BE2C (cell line): ENCODE measurements around the gene PROKR1.

Experiments
- DNase-seq: peaks from one replicate; pipeline ENCODE4 v3.0.0-alpha.2; 2020
- H3K27me3 ChIP-seq: fragments of 250-450 bp; sonication (Bioruptor Pico); 2 replicates; pipeline ENCODE4 v1.5.1; 2020; ENCODE audit warnings: mild to moderate bottlenecking
- H3K36me3 ChIP-seq: fragments of 250-450 bp; sonication (Bioruptor Pico); 2 replicates; pipeline ENCODE4 v1.5.1; 2020; ENCODE audit warnings: mild to moderate bottlenecking
- H3K4me1 ChIP-seq: fragments of 250-450 bp; sonication (Bioruptor Pico); 2 replicates; pipeline ENCODE4 v1.5.1; 2020
- H3K4me3 ChIP-seq: 2 replicates; pipeline ENCODE4 v1.5.1; 2011; ENCODE audit warnings: low read depth, low read length
- H3K9me3 ChIP-seq: fragments of 250-450 bp; sonication (Bioruptor Pico); 2 replicates; pipeline ENCODE4 v1.5.1; 2020
- TF ChIP-seq, protein P1 (sequence below): IDR thresholded peaks from 2 replicates; pipeline ENCODE4 v1.5.1; 2012; ENCODE audit warnings: mild to moderate bottlenecking, low read depth, low read length

The PROKR1 gene

DNA sequence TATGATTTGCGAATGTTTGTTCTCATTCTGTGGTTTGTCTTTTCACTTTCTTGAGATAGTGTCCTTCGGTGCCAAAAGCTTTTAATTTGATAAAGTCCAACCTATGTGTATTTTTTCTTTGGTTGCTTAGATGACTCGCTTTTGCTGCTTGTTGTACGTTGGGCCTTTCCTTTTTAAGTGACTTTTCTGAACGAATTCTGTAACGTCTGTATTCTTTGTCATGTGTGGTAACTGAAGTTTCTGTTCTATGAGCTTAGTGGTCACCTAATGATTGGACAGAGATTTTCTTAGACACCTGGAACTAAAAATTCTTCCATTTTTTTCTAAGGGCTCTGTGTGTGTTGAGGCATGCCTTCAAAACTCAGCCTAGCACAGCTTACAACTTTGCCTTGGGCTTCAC lies 19.6 kb upstream of the PROKR1 start:
- no peak for DNase-seq
- Histone ChIP-seq H3K4me3 (no peak overlapping the region), H3K36me3 (no peaks in the 10 kb centered on the region), H3K27me3 (no peaks in the 10 kb centered on the region), H3K4me1 (no peaks in the 10 kb centered on the region), H3K9me3 (no peaks in the 10 kb centered on the region)
- TF ChIP-seq, protein P1, sequence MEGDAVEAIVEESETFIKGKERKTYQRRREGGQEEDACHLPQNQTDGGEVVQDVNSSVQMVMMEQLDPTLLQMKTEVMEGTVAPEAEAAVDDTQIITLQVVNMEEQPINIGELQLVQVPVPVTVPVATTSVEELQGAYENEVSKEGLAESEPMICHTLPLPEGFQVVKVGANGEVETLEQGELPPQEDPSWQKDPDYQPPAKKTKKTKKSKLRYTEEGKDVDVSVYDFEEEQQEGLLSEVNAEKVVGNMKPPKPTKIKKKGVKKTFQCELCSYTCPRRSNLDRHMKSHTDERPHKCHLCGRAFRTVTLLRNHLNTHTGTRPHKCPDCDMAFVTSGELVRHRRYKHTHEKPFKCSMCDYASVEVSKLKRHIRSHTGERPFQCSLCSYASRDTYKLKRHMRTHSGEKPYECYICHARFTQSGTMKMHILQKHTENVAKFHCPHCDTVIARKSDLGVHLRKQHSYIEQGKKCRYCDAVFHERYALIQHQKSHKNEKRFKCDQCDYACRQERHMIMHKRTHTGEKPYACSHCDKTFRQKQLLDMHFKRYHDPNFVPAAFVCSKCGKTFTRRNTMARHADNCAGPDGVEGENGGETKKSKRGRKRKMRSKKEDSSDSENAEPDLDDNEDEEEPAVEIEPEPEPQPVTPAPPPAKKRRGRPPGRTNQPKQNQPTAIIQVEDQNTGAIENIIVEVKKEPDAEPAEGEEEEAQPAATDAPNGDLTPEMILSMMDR = no peak

DNA sequence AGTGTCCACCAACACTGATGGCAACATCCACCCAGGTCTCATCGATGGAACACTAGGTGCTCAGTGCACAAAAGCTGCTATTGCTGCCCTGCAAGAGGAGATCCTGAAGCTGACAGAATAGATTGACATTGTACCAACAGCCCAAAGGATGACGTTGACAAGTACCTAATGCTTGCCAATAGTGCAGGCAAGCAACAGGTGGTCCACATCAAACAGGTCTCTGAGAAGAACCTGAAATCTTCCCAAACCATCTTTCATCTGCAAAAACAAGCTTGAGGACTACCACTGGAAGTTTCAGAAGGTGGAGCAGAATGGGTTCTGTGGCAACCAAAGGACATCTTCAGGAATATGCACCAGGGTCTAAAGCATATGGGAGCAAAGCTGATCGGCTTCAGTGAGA lies 15.8 kb upstream of the PROKR1 start:
- DNase-seq = no peak

DNA sequence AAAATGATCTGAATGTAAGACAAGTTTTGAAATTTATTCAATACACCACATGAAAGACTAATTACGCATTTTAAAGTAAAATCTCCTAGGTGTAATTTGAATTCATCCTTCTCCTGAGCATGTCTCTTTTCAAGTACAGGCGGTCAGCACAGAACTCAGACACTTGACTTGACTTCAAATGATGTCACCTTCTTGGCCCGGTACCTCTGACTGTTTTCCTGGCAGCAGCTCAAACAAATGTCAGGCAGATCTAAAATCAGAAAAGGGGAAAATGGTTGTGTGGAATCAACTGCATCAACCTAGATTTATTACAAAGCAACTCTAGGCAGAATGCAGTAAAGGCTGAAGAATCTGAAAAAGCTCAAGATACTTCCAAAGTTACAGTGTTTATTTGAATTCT lies 11.4 kb upstream of the PROKR1 start:
- TF ChIP-seq, protein P1 = no peak
- H3K4me1 ChIP-seq = no peaks in the 10 kb centered on the region
- no peaks in the 10 kb centered on the region for H3K9me3 ChIP-seq
- DNase-seq = no peak
- no peak overlapping the region for H3K4me3 ChIP-seq
- H3K36me3 ChIP-seq = no peaks in the 10 kb centered on the region
- no peaks in the 10 kb centered on the region for H3K27me3 ChIP-seq

More for the DNA sequence above, 15.8 kb upstream of the PROKR1 start:
- no peak overlapping the region for H3K4me3 ChIP-seq
- no peaks in the 10 kb centered on the region for H3K4me1 ChIP-seq
- H3K9me3 ChIP-seq = no peaks in the 10 kb centered on the region
- H3K27me3 ChIP-seq = no peaks in the 10 kb centered on the region
- TF ChIP-seq, protein P1 = no peak
- H3K36me3 ChIP-seq = no peaks in the 10 kb centered on the region

DNA sequence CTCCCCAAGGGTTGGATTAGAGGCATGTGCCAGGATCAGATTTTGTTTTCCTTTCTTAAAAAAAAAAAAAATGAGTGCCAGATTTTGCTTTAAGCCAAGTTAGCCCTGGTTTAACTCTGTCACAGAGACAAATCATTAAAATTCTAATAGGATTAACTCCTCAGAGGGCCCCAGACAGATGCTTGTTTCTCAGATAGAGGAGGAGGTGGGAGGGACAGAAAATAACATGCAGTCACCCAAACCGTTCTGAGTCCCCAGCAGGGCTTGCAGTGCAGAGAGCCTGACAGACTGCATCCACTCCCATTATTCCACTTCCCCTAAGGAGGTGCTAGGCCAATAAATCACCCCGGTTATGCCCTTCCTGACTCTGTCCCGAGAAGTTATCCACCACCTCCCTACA lies 6.3 kb upstream of the PROKR1 start:
- TF ChIP-seq, protein P1 = no peak
- DNase-seq = peak; percentile 23
- Histone ChIP-seq H3K9me3 (no peaks in the 10 kb centered on the region), H3K36me3 (no peaks in the 10 kb centered on the region), H3K27me3 (no peaks in the 10 kb centered on the region), H3K4me1 (no peaks in the 10 kb centered on the region), H3K4me3 (no peak overlapping the region)

DNA sequence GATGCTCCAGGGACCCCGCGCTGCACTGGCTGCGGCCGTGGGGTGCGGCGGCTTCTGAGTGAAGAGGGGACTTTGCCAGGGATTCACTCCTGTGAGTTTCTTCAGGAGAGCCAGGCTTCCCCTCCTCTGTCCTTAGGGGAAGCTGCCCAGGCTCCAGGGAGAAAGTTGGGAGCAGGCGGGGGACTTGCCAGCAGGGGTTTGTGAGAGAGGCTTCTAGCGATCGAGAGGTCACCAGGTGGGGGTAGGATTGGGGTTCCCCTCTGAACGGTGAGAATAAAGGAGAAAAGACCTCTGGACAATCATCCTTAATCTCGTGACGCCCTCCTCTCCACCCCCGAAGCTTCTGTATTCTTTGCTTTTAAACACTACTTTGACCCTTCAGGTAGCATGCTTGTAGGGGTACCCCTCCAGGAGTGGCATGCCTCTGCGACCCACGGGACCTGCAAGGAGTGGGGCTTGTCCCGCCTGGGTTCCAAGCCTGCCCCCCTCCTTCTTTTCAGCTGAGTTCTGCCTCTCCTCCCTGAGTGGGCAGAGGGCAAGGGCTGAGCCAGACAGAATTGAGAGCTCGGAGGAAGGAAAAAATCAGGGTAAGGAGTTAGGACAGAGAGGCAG lies 601 bp downstream of the PROKR1 start:
- Histone ChIP-seq H3K4me1 (no peaks in the 10 kb centered on the region), H3K27me3 (peaks cover 13% of the 10 kb centered on the region), H3K4me3 (peak overlapping the region; percentile 42), H3K36me3 (no peaks in the 10 kb centered on the region), H3K9me3 (no peaks in the 10 kb centered on the region)
- TF ChIP-seq, protein P1 = no peak
- no peak for DNase-seq

DNA sequence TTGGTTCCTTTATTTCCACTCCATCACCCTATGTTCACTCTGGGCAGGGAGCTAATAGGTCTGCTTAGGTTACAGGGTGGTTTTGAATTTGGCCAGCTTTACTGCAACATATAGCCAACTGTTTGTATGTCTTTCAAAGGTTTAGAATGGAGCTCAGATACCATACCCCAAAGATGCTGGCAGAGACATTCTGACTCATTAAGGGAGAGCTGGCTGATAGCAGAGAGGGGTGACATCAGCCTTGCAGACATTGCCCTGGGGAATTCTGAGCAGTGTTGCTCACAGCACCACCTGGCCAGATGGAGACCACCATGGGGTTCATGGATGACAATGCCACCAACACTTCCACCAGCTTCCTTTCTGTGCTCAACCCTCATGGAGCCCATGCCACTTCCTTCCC lies 2.1 kb downstream of the PROKR1 start:
- TF ChIP-seq, protein P1 = no peak
- Histone ChIP-seq H3K27me3 (peaks cover 13% of the 10 kb centered on the region), H3K36me3 (no peaks in the 10 kb centered on the region), H3K9me3 (no peaks in the 10 kb centered on the region), H3K4me3 (no peak overlapping the region), H3K4me1 (no peaks in the 10 kb centered on the region)
- peak; percentile 14 for DNase-seq
